Measurements from ENCODE around the gene RRH.
"Not testable (repeated sequence)": the region's sequence is repeated elsewhere in the genome, so short reads cannot be mapped to it uniquely, and the experiment has no call there.

The RRH gene

GRCh38 chr4:109847896-109848442 is 20.2 kb downstream of the RRH start, which contains the start of gene LRIT3:
LRIT3 (plus strand) TSS chr4:109848107; CDS start chr4:109848202, 95 bp downstream.
- Histone ChIP-seq H3K4me3 (ENCODE audit: low read length) (no peak within 1 kb of the TSS), H3K4me1 (ENCODE audit: insufficient read depth, low read length) (peaks cover 4% of the 10 kb centered on the region; the same call in 1 of the 2 replicates), H3K9ac (ENCODE audit: low read depth, low read length) (no peak within 1 kb of the TSS)

GRCh38 chr4:109848501-109848900 is 20.7 kb downstream of the RRH start:
- Histone ChIP-seq H3K27me3 (ENCODE audit: insufficient read depth, low read length) (no peaks in the 10 kb centered on the region), H3K9me3 (ENCODE audit: insufficient read depth, low read depth, low read length) (no peaks in the 10 kb centered on the region), H3K9ac (ENCODE audit: low read depth, low read length) (no peak overlapping the region), H3K4me1 (ENCODE audit: insufficient read depth, low read length) (peaks cover 4% of the 10 kb centered on the region; the same call in 1 of the 2 replicates), H3K4me3 (ENCODE audit: low read length) (no peak overlapping the region), H3K27ac (ENCODE audit: low read length) (no peak overlapping the region), H3K36me3 (ENCODE audit: insufficient read depth, low read depth, low read length) (no peaks in the 10 kb centered on the region)

More at GRCh38 chr4:109847896-109848442, 20.2 kb downstream of the RRH start, which contains the start of gene LRIT3:
- Histone ChIP-seq H3K27ac (ENCODE audit: low read length) (no peak within 1 kb of the TSS), H3K36me3 (ENCODE audit: insufficient read depth, low read depth, low read length) (no peaks in the 10 kb centered on the region), H3K27me3 (ENCODE audit: insufficient read depth, low read length) (no peaks in the 10 kb centered on the region), H3K9me3 (ENCODE audit: insufficient read depth, low read depth, low read length) (no peaks in the 10 kb centered on the region)

- H3K4me1 ChIP-seq (ENCODE audit: insufficient read depth, low read length): peaks cover 4% of the 10 kb centered on the region; the same call in 1 of the 2 replicates
- H3K9me3 ChIP-seq (ENCODE audit: insufficient read depth, low read depth, low read length): no peaks in the 10 kb centered on the region
- H3K9ac ChIP-seq (ENCODE audit: low read depth, low read length): no peak overlapping the region
- H3K27ac ChIP-seq (ENCODE audit: low read length): no peak overlapping the region
- no peaks in the 10 kb centered on the region for H3K27me3 ChIP-seq (ENCODE audit: insufficient read depth, low read length)
- no peak overlapping the region for H3K4me3 ChIP-seq (ENCODE audit: low read length)
- H3K36me3 ChIP-seq (ENCODE audit: insufficient read depth, low read depth, low read length): no peaks in the 10 kb centered on the region
Observed at GRCh38 chr4:109850601-109851000, 22.8 kb downstream of the RRH start.

DNA sequence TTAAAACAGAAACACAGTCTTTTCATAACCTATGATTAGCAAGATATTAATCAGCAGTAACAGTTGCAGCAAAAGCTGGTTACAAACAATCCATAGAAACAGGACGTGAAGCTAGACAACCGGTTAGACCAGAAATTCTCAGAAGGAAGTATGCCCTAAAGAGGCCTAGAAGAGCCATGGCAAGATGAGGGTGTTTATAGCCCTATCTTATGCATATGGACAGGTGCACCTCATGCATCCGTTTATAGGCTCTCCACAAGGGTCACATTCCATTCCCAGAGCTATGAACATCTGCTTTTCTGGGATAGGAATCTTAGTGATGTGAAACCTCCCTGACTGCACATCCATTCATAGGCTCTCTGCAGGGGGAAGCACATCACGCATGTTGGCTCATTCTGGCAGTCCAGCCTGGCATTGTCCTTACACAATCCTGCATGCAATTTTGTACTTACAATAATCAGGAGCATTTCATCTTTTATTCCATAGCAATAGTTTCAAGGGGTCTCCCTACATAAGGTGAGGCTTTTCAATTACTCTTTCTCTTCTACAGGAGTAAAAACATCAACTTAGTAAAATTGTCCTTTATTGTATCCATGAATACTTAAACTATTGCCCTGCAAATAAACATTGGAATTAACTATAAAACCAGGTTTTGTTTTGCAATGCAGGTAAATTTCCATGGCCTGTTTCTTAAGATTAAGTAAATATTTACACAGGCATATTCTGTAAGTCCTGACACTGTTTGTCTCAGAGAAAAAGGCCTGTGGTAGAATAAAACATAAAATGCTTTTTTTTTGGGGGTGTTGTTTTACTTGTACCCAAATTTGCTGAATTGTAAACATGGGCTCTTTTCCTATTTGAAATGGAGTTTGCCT is 31.9 kb downstream of the RRH start:
- not testable (repeated sequence) for H3K9me3 ChIP-seq (ENCODE audit: insufficient read depth, low read depth, low read length); H3K36me3 ChIP-seq (ENCODE audit: insufficient read depth, low read depth, low read length); H3K27me3 ChIP-seq (ENCODE audit: insufficient read depth, low read length); H3K4me3 ChIP-seq (ENCODE audit: low read length); H3K9ac ChIP-seq (ENCODE audit: low read depth, low read length); H3K4me1 ChIP-seq (ENCODE audit: insufficient read depth, low read length); H3K27ac ChIP-seq (ENCODE audit: low read length)

- H3K9ac ChIP-seq (ENCODE audit: low read depth, low read length): no peak overlapping the region
- H3K9me3 ChIP-seq (ENCODE audit: insufficient read depth, low read depth, low read length): peaks cover 5% of the 10 kb centered on the region; the same call in 1 of the 2 replicates
- no peak overlapping the region for H3K27ac ChIP-seq (ENCODE audit: low read length)
- H3K36me3 ChIP-seq (ENCODE audit: insufficient read depth, low read depth, low read length): no peaks in the 10 kb centered on the region
- no peaks in the 10 kb centered on the region for H3K27me3 ChIP-seq (ENCODE audit: insufficient read depth, low read length)
- no peaks in the 10 kb centered on the region for H3K4me1 ChIP-seq (ENCODE audit: insufficient read depth, low read length)
- H3K4me3 ChIP-seq (ENCODE audit: low read length): no peak overlapping the region
Observed at GRCh38 chr4:109861271-109861670, 33.5 kb downstream of the RRH start.

DNA sequence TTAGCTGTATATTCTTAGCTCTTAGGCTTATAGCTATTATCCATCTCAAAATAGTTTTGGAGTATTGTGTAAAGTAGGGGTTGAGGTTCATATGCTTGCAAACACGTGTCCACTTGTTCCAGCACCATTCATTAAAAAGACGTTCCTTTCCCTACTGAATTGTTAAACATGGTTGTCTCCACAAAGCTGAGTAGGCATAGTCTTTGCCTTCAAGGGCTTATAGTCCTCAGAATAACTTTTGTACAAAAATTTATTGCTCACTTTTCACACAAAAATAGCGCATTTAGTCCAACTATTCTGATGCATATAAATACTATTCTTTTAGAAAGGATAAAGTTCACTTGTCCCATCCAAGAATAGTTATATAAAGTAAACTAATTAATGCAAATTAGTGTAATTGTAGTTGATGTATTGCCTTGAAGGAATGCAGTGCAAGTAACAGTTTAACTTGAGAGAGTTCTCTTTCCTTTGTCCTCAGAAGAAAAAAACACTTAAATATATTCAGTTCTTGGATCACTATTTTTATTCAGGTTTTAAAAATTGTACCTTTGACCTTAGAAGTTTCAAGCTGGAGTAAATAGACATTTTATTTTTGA is 34.2 kb downstream of the RRH start:
- Histone ChIP-seq H3K4me1 (ENCODE audit: insufficient read depth, low read length) (no peaks in the 10 kb centered on the region), H3K27ac (ENCODE audit: low read length) (no peak overlapping the region), H3K36me3 (ENCODE audit: insufficient read depth, low read depth, low read length) (no peaks in the 10 kb centered on the region)

DNA sequence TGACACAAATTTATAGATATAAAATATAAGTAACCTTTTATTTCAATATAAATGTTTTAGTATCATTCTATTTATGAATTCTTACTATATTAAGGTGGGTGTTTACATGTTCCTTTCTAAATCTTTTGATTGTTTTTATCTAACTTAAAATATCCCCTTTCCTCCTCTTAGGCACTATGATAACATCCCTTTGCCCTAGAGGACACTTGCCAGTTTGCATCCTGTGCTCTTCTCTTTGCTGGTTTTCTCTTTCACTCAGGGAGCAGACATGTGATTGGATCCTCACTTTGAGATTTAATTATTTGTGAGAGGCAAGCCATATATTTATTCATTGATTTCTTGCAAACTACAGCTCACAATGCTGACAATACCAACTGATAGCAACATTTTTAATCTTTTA is 36.4 kb downstream of the RRH start:
- Histone ChIP-seq H3K36me3 (ENCODE audit: insufficient read depth, low read depth, low read length) (no peaks in the 10 kb centered on the region), H3K4me3 (ENCODE audit: low read length) (no peak overlapping the region), H3K9ac (ENCODE audit: low read depth, low read length) (no peak overlapping the region), H3K27ac (ENCODE audit: low read length) (no peak overlapping the region), H3K27me3 (ENCODE audit: insufficient read depth, low read length) (no peaks in the 10 kb centered on the region), H3K9me3 (ENCODE audit: insufficient read depth, low read depth, low read length) (peaks cover 5% of the 10 kb centered on the region; the same call in 1 of the 2 replicates), H3K4me1 (ENCODE audit: insufficient read depth, low read length) (no peaks in the 10 kb centered on the region)

More for the DNA sequence above, 34.2 kb downstream of the RRH start:
- Histone ChIP-seq H3K4me3 (ENCODE audit: low read length) (no peak overlapping the region), H3K27me3 (ENCODE audit: insufficient read depth, low read length) (no peaks in the 10 kb centered on the region), H3K9ac (ENCODE audit: low read depth, low read length) (no peak overlapping the region), H3K9me3 (ENCODE audit: insufficient read depth, low read depth, low read length) (peaks cover 5% of the 10 kb centered on the region; the same call in 1 of the 2 replicates)

GRCh38 chr4:109870061-109870460 is 42.3 kb downstream of the RRH start:
- no peak overlapping the region for H3K27ac ChIP-seq (ENCODE audit: low read length)
- H3K36me3 ChIP-seq (ENCODE audit: insufficient read depth, low read depth, low read length): no peaks in the 10 kb centered on the region
- H3K9ac ChIP-seq (ENCODE audit: low read depth, low read length): no peak overlapping the region
- no peaks in the 10 kb centered on the region for H3K4me1 ChIP-seq (ENCODE audit: insufficient read depth, low read length)
- H3K4me3 ChIP-seq (ENCODE audit: low read length): no peak overlapping the region
- H3K9me3 ChIP-seq (ENCODE audit: insufficient read depth, low read depth, low read length): no peaks in the 10 kb centered on the region
- no peaks in the 10 kb centered on the region for H3K27me3 ChIP-seq (ENCODE audit: insufficient read depth, low read length)

GRCh38 chr4:109872065-109872464 is 44.3 kb downstream of the RRH start:
- Histone ChIP-seq H3K9ac (ENCODE audit: low read depth, low read length) (no peak overlapping the region), H3K4me3 (ENCODE audit: low read length) (no peak overlapping the region), H3K4me1 (ENCODE audit: insufficient read depth, low read length) (no peaks in the 10 kb centered on the region), H3K9me3 (ENCODE audit: insufficient read depth, low read depth, low read length) (no peaks in the 10 kb centered on the region), H3K36me3 (ENCODE audit: insufficient read depth, low read depth, low read length) (no peaks in the 10 kb centered on the region), H3K27ac (ENCODE audit: low read length) (no peak overlapping the region), H3K27me3 (ENCODE audit: insufficient read depth, low read length) (no peaks in the 10 kb centered on the region)

DNA sequence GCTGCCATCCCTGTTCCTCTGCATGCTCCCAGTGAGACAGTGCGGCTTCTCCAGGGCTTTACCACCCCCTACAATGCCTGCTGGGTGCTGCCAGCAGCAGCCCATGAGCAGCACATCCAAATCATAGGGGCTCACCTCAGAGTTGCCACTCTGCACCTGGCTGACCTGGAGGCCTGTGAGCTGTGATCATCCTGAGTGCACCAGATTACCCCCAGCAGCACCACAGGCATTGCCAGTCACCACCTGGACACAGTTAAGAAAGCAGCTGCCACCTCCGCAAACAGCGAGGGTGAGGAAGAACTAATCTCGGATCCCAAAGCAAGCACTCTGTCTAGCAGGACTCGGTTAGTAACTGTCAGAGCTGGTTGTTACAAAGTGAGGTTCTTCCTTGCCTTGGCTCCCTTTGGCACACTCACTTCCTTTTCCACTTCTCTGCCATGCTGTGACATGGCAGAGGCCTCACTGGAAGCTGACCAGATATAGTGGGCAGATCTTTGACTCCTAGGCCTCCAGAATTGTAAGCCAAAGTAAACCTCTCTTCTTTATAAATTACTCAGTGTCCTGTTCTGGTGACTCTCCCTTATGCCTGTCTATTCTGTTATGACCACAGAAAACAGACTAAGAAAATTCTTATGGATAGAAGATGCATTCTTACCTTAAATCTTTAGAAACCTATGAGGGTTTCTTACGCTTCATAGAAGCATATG is 45.3 kb downstream of the RRH start:
- Histone ChIP-seq H3K27me3 (ENCODE audit: insufficient read depth, low read length) (no peaks in the 10 kb centered on the region), H3K9ac (ENCODE audit: low read depth, low read length) (no peak overlapping the region), H3K4me1 (ENCODE audit: insufficient read depth, low read length) (no peaks in the 10 kb centered on the region), H3K36me3 (ENCODE audit: insufficient read depth, low read depth, low read length) (no peaks in the 10 kb centered on the region), H3K27ac (ENCODE audit: low read length) (no peak overlapping the region), H3K9me3 (ENCODE audit: insufficient read depth, low read depth, low read length) (no peaks in the 10 kb centered on the region), H3K4me3 (ENCODE audit: low read length) (no peak overlapping the region)

GRCh38 chr4:109873791-109874514 is 46.2 kb downstream of the RRH start:
- Histone ChIP-seq H3K36me3 (ENCODE audit: insufficient read depth, low read depth, low read length) (no peaks in the 10 kb centered on the region), H3K27me3 (ENCODE audit: insufficient read depth, low read length) (no peaks in the 10 kb centered on the region), H3K27ac (ENCODE audit: low read length) (no peak overlapping the region), H3K9ac (ENCODE audit: low read depth, low read length) (no peak overlapping the region), H3K4me3 (ENCODE audit: low read length) (no peak overlapping the region), H3K4me1 (ENCODE audit: insufficient read depth, low read length) (no peaks in the 10 kb centered on the region), H3K9me3 (ENCODE audit: insufficient read depth, low read depth, low read length) (no peaks in the 10 kb centered on the region)

Data from iPS-20b (cell line).